PC-3 (cell line): ENCODE data around the gene PCCA. TPM values are rescaled to one million over a fixed set of nuclear protein-coding genes. Genes with fewer than 3 reads are reported as not detected.
"Not testable (repeated sequence)": the region's sequence is repeated elsewhere in the genome, so short reads cannot be mapped to it uniquely, and the experiment has no call there.

Source experiments
- ATAC-seq: fragments of 200-7000 bp; cut with Tn5 transposase; 2 replicates; pipeline ENCODE4 v1.9.1; 2020; ENCODE audit warnings: mild to moderate bottlenecking, moderate library complexity
- BruUV-seq: library from RNA; stranded (reverse); fragments of 400-500 nt; replicated peaks from 2 replicates; lab custom pipeline; 2021; lab: Mats Ljungman, UMichigan
- CTCF ChIA-PET: fragments of 300-600 bp; sonication (Branson Sonifier 250); formaldehyde crosslinking; loops from one replicate; lab custom pipeline; 2022; ENCODE audit warnings: antibody characterized with exemption; lab: Charles Lee
- POLR2A ChIA-PET: fragments of 300-600 bp; sonication (Branson Sonifier 250); formaldehyde crosslinking; loops from one replicate; lab custom pipeline; 2022; ENCODE audit warnings: antibody characterized with exemption; ENCODE audit not compliant: unreplicated experiment; lab: Charles Lee
- DNase-seq: peaks from one replicate; pipeline ENCODE4 v3.0.0-alpha.2; 2015
- H2AFZ ChIP-seq: fragments of 300-600 bp; sonication (generic); 2 replicates; pipeline ENCODE4 v1.6.0; 2016; ENCODE audit warnings: antibody characterized with exemption, low read length
- H3F3A ChIP-seq: fragments of 300-600 bp; sonication (generic); one replicate; pipeline ENCODE4 v1.6.0; 2017; ENCODE audit warnings: antibody characterized with exemption, low read length, control low read depth, mild to moderate bottlenecking; ENCODE audit not compliant: unreplicated experiment
- H3K27ac ChIP-seq: fragments of 300-600 bp; sonication (generic); 2 replicates; pipeline ENCODE4 v1.5.1; 2016; ENCODE audit warnings: mild to moderate bottlenecking, low read length
- H3K27me3 ChIP-seq: fragments of 300-600 bp; sonication (generic); 2 replicates; pipeline ENCODE4 v1.6.1; 2016; ENCODE audit warnings: low read length, mixed read lengths
- H3K36me3 ChIP-seq: fragments of 300-600 bp; sonication (generic); 2 replicates; pipeline ENCODE4 v1.6.1; 2016; ENCODE audit warnings: low read depth, mixed run types, low read length, mixed read lengths
- H3K4me1 ChIP-seq: fragments of 300-600 bp; sonication (generic); 2 replicates; pipeline ENCODE4 v1.5.1; 2016; ENCODE audit warnings: low read length; ENCODE audit not compliant: insufficient read depth
- H3K4me2 ChIP-seq: fragments of 300-600 bp; sonication (generic); 2 replicates; pipeline ENCODE4 v1.6.0; 2016; ENCODE audit warnings: low read length
- H3K4me3 ChIP-seq: fragments of 300-600 bp; sonication (generic); 2 replicates; pipeline ENCODE4 v1.5.1; 2016; ENCODE audit warnings: mild to moderate bottlenecking, low read length, mixed read lengths
- H3K79me2 ChIP-seq: fragments of 300-600 bp; sonication (generic); 2 replicates; pipeline ENCODE4 v1.6.1; 2017; ENCODE audit warnings: low read length, mixed read lengths
- H3K9ac ChIP-seq: fragments of 300-600 bp; sonication (generic); 2 replicates; pipeline ENCODE4 v1.6.0; 2016; ENCODE audit warnings: mild to moderate bottlenecking, low read length
- H3K9me2 ChIP-seq: fragments of 300-600 bp; sonication (generic); replicated peaks from 2 replicates; pipeline ENCODE4 v1.6.1; 2016; ENCODE audit warnings: mixed run types, low read length, mixed read lengths
- H3K9me3 ChIP-seq: fragments of 300-600 bp; sonication (generic); 2 replicates; pipeline ENCODE4 v1.6.1; 2016; ENCODE audit warnings: low read length, mixed read lengths
- H4K20me1 ChIP-seq: fragments of 300-600 bp; sonication (generic); 2 replicates; pipeline ENCODE4 v1.6.1; 2016; ENCODE audit warnings: low read length, mixed read lengths
- EZH2 ChIP-seq: fragments of 300-600 bp; sonication (generic); IDR thresholded peaks from one replicate; pipeline ENCODE4 v1.6.1; 2017; ENCODE audit warnings: antibody characterized with exemption, mild to moderate bottlenecking, low read length; ENCODE audit not compliant: unreplicated experiment
- EZH2phosphoT487 ChIP-seq: fragments of 300-600 bp; sonication (generic); IDR thresholded peaks from 2 replicates; pipeline ENCODE4 v1.6.1; 2018; ENCODE audit warnings: mild to moderate bottlenecking, antibody characterized with exemption, low read length, borderline replicate concordance
- intact Hi-C: fragments of 100-400 bp; cut with micrococcal nuclease; formaldehyde crosslinking; loops from 2 replicates; pipeline ENCODE4 v1.9.0; 2023
- total RNA-seq: library from RNA; depleted of rRNA; stranded (reverse); fragments of >200 nt; gene quantifications from 2 replicates; pipeline ENCODE4 v1.2.3, GENCODE V29; 2014
- TF ChIP-seq, protein P1 (sequence below): fragments of 300-600 bp; sonication (generic); conservative IDR thresholded peaks from 2 replicates; pipeline ENCODE4 v1.5.1; 2017; ENCODE audit warnings: antibody characterized with exemption, low read depth, mild to moderate bottlenecking, low read length

Gene PCCA
- total RNA-seq, 1 experiment from 2014 or later = 10.5 TPM

DNA sequence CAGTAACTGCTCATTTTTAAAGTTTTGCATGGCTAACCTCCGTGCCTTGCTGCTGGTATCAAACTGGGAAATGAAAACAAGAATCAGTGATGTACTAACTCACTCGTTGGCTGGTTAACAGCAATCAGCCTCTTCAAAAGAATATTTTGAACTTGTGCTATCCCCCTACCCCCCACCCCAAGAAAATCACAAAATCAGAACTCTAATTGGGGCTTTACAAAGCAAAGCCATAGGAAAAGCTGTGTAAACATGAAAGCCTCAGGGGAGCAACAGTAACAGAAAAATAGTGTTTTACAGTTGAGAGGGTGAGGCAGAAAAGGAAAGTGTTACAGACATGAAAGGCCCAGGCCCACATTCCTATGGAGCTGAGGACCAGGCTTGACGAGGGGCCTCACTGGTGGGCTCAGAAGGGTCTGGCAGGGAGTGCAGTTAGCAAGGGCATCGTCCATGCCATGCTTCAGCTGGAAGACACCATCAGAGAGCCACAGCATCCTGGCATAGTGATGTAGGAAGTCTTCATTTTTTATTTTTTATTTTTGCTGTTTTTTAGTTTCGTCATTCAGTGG is 217.6 kb downstream of the PCCA start:
- ChIA-PET CTCF (no interaction called here), POLR2A (no interaction called here)
- Histone ChIP-seq H3K79me2 (no peaks in the 10 kb centered on the region), H3F3A (no peaks in the 10 kb centered on the region), H3K9ac (no peak overlapping the region), H3K4me3 (no peak overlapping the region), H3K4me1 (no peaks in the 10 kb centered on the region), H3K36me3 (no peaks in the 10 kb centered on the region), H2AFZ (no peak overlapping the region), H4K20me1 (no peaks in the 10 kb centered on the region), H3K4me2 (no peak overlapping the region), H3K9me3 (no peaks in the 10 kb centered on the region), H3K9me2 (no peaks in the 10 kb centered on the region), H3K27ac (no peak overlapping the region), H3K27me3 (no peaks in the 10 kb centered on the region)
- no TSS peak for BruUV-seq
- ATAC-seq (no peak), DNase-seq (no peak)
- TF ChIP-seq EZH2phosphoT487 = no peak
- TF ChIP-seq, protein P1, sequence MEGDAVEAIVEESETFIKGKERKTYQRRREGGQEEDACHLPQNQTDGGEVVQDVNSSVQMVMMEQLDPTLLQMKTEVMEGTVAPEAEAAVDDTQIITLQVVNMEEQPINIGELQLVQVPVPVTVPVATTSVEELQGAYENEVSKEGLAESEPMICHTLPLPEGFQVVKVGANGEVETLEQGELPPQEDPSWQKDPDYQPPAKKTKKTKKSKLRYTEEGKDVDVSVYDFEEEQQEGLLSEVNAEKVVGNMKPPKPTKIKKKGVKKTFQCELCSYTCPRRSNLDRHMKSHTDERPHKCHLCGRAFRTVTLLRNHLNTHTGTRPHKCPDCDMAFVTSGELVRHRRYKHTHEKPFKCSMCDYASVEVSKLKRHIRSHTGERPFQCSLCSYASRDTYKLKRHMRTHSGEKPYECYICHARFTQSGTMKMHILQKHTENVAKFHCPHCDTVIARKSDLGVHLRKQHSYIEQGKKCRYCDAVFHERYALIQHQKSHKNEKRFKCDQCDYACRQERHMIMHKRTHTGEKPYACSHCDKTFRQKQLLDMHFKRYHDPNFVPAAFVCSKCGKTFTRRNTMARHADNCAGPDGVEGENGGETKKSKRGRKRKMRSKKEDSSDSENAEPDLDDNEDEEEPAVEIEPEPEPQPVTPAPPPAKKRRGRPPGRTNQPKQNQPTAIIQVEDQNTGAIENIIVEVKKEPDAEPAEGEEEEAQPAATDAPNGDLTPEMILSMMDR = no peak
- TF ChIP-seq EZH2 = no peak
- intact Hi-C loops = no loop called here

DNA sequence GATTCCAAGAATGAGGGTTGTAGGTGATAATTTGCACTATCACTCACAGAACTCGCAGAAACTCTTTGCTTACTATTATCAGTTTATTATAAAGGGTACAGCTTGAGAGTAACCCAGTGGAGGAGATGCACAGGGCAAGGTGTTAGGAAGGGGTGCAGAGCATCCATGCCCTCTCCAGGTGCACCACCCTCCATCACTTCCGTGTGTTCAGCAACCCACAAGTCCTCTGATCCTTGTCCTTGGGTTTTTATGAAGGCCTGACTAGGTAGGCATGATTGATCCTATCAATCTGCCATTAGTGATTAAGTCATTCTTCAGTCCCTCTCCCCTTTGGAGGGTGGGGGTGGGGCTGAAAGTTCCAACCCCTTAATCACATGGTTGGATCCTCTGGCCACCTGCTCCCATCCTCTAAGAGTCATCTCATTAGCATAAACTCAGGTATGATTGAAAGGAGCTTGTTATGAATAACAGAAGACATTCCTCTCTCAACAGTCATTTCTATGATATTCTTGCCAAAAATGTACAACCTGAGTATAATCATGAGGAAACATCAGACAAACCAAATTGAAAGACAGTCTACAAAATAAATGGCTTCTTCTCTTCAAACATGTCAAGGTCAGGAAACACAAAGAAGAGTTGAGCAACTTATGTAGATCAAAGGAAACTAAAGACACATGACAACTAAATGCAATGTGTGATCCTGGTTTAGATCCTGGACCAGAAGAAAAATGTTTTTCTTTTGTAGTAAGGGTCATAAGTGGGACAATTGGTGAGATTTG is 225.4 kb downstream of the PCCA start:
- H2AFZ ChIP-seq = no peak overlapping the region
- intact Hi-C loops = no loop called here
- no TSS peak for BruUV-seq
- no peaks in the 10 kb centered on the region for H3K27me3 ChIP-seq
- no peaks in the 10 kb centered on the region for H3F3A ChIP-seq
- no peaks in the 10 kb centered on the region for H3K36me3 ChIP-seq
- ChIA-PET POLR2A (no interaction called here), CTCF (no interaction called here)
- TF ChIP-seq EZH2phosphoT487 (no peak), EZH2 (no peak)
- TF ChIP-seq, protein P1 = no peak
- H3K9ac ChIP-seq = no peak overlapping the region
- ATAC-seq (peak; percentile 20; the same call in 1 of the 2 replicates), DNase-seq (peak; percentile 47)
- H3K79me2 ChIP-seq = no peaks in the 10 kb centered on the region
- no peak overlapping the region for H3K4me3 ChIP-seq
- H4K20me1 ChIP-seq = no peaks in the 10 kb centered on the region
- H3K4me1 ChIP-seq = peaks cover 6% of the 10 kb centered on the region; the same call in 1 of the 2 replicates
- H3K9me3 ChIP-seq = no peaks in the 10 kb centered on the region
- no peak overlapping the region for H3K4me2 ChIP-seq
- H3K27ac ChIP-seq = no peak overlapping the region
- H3K9me2 ChIP-seq = no peaks in the 10 kb centered on the region

DNA sequence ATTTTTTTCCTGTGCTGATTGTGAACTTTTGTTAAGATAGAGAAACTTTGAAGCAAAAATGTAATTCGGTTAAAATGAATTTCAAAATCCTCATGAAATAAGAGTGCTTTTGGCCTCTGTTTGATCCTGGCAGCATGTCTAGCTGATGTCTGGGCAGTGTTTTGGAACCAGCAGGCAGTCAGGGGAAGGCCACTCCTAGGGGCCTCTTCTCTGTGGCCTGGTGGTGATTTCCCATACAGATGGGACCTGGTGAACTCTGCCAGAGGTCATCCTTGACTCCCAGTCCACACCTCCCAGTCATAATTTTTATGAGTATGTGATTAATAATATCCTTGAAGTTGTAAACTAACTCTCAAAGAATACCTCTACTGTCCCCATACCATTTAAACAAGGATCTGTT is 226.6 kb downstream of the PCCA start:
- Histone ChIP-seq H3K4me3 (no peak overlapping the region), H3K4me1 (peaks cover 6% of the 10 kb centered on the region; the same call in 1 of the 2 replicates), H3K79me2 (no peaks in the 10 kb centered on the region), H3K9me2 (no peaks in the 10 kb centered on the region), H3K9ac (no peak overlapping the region), H3K27ac (no peak overlapping the region), H3K4me2 (no peak overlapping the region), H3K9me3 (no peaks in the 10 kb centered on the region), H3K36me3 (no peaks in the 10 kb centered on the region), H2AFZ (no peak overlapping the region), H3K27me3 (no peaks in the 10 kb centered on the region), H3F3A (no peaks in the 10 kb centered on the region), H4K20me1 (no peaks in the 10 kb centered on the region)
- TF ChIP-seq EZH2phosphoT487 = no peak
- TF ChIP-seq EZH2 = no peak
- TF ChIP-seq, protein P1 = no peak
- intact Hi-C loops = no loop called here
- DNase-seq = peak; percentile 4
- peak; percentile 71 for ATAC-seq
- POLR2A ChIA-PET = no interaction called here
- BruUV-seq = no TSS peak
- CTCF ChIA-PET = no interaction called here

DNA sequence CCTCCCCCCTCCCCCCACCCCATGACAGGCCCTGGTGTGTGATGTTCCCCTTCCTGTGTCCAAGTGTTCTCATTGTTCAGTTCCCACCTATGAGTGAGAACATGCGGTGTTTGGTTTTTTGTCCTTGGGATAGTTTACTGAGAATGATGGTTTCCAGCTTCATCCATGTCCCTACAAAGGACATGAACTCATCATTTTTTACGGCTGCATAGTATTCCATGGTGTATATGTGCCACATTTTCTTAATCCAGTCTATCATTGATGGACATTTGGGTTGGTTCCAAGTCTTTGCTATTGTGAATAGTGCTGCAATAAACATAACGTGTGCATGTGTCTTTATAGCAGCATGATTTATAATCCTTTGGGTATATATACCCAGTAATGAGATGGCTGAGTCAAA is 229.6 kb downstream of the PCCA start:
- H3F3A ChIP-seq, H3K9me2 ChIP-seq, H3K4me2 ChIP-seq, H3K79me2 ChIP-seq, ATAC-seq, H3K27ac ChIP-seq, H4K20me1 ChIP-seq, BruUV-seq, H3K9ac ChIP-seq, H3K27me3 ChIP-seq, H3K4me1 ChIP-seq, CTCF ChIA-PET, H3K4me3 ChIP-seq, H2AFZ ChIP-seq, DNase-seq, POLR2A ChIA-PET, H3K9me3 ChIP-seq, H3K36me3 ChIP-seq, intact Hi-C loops: not testable (repeated sequence)
